ENCODE results near the gene SPRN.
"Not testable (repeated sequence)": the region's sequence is repeated elsewhere in the genome, so short reads cannot be mapped to it uniquely, and the experiment has no call there.

The SPRN gene

GRCh38 chr10:133456041-133456951 lies 31.9 kb upstream of the SPRN start:
- no peak for DNase-seq

DNA sequence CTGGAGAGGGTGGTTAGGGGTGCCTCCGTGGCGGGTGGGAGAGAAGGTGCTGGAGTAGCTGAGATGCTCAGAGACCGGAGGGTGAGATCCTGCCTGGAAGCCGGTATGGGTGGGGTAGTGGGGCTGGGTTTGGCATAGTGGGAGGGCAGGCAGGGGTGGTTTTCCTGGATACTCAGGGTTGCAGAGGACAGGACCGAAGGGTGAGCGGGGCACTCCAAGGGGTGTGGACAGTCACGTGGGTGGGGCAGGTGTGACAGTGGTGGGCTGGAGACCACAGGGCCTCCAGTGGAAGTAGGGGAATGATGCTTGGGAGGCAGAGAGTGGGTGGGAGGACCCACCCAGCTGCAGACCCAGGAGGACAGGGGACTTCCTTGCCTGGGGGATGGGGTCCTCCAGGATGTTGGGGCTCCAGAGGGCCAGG lies 31.2 kb upstream of the SPRN start:
- no peak for DNase-seq

GRCh38 chr10:133455196-133455595 lies 30.8 kb upstream of the SPRN start:
- DNase-seq: no peak

DNA sequence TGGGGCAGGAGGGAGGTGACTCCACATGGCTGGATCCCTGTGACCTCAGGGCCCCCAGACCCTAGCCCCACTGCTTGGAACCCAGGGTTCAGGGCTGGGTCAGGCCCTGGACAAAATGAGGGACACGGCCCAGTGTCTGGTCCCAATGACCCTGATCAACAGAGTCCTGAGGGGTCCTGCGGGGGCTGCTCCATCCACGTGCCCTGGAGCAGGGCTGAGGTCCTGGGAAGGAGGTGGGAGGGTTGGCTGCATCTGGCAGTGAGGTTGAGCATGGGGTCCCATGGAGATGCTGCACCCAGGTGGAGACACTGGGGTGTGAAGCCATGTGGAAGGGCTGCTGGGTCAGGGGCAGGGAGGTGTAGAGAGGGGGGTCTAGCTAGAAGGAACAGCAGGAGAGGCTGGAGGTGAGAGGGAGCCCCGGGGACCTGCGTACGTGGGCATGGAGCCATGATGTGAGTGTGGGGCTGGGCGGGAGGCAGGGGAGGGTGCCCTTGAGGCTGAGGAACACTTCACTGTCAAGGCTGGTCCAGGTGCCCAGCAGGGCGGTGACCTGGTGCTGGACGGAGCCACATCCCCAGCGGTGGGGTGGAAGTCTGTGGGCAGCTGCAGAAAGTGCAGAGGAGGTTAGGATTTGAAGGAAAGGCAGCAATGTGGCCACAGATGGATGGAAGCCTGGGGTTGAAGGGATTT lies 29.9 kb upstream of the SPRN start:
- DNase-seq: no peak

DNA sequence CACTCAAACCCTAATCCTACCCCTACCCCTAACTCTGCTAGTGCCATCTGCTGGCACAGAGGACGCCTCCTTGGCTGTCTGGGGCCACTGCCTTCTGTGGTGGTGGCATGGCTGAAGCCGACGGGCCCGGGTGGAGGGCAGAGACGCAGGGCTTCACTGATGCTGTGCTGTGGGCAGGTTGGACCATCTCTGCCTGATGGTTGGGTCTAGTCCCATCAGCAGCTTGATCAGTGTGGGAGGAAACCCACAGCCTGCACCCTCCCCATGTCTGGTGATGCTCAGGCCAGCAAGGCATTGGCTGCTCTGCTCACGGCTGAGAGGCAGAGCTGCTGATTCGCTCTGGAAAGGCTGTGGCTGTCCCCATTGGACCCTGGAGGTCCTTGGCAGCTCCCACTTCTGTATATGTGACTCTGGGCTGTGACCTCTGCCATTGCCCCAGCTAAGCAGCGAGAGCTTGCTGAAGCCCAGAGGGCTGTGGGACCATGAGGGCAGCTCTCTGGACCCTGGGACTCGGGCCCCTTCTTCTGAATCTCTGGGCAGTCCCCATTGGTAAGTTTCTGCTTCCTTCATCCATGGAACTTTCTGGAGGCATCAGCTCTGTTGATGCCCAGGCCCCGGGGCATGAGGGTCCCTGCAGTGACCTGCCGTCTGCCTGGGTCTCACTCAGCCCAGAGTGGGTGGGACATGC lies 29.2 kb upstream of the SPRN start, which contains the start of gene SCART1:
Gene SCART1, plus strand, starts transcription at position 430 of the 688 bp plus-strand sequence. Its CDS starts 53 bp downstream, at position 483.
- DNase-seq: no peak

DNA sequence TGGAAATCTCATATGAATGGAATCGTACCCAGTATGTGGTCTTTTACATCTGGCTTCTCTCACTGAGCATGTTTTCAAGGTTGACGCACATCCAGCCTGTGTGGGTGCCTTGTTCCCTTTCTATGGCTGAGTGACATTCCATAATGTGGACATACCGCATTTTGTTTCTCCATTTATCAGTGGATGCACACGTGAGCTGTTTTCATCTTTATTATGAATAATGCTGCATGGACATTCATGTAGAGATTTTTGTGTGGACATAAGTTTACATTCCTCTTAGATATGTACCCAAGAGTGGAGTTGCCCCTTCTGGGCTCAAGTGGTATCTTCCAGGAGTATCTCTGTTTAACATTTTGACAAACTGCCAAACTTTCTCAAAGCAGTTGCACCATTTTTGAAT lies 28.0 kb upstream of the SPRN start:
- no peak for DNase-seq

DNA sequence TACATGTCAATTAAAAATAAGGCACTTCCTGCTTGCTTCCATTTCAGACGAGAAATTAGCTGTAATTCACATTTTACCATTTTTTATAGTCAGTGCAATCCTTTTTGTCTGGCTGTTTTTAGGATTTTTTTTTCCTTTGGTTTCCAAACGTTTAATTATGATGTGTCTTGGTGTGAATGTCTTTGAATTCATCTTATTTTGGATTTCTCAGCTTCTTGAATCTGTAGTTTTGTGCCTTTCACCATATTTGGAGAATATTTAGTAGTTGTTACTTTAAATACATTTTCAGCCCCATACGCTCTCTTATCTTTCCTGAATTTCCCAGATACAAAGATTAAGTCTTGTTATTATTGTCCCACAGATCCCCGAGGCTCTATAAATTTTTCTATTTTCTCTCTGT lies 26.9 kb upstream of the SPRN start:
- DNase-seq: no peak

- DNase-seq: no peak
These were observed 23.7 kb upstream of the SPRN start for GRCh38 chr10:133448120-133448519.

DNA sequence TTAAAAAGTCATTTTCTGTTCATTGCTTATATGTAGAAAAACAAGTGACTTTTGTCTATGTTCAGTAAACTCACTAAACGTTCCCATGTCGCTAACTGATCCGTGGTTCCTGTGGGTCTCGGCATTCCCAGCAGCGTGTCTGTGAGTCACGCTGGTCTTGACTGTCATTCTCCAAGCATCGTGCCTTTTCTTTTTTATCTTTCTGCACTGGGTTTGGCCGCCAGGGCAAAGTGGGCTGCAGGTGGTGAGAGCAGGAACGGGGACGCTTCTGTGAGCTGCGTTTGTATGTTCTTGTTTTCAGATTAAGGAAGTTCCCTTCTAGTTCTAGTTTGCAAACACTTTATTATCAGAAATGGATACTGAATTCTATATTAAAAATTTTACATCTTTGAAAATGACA lies 22.6 kb upstream of the SPRN start:
- no peak for DNase-seq

- no peak for DNase-seq
These were observed 21.6 kb upstream of the SPRN start for GRCh38 chr10:133445751-133446708.

DNA sequence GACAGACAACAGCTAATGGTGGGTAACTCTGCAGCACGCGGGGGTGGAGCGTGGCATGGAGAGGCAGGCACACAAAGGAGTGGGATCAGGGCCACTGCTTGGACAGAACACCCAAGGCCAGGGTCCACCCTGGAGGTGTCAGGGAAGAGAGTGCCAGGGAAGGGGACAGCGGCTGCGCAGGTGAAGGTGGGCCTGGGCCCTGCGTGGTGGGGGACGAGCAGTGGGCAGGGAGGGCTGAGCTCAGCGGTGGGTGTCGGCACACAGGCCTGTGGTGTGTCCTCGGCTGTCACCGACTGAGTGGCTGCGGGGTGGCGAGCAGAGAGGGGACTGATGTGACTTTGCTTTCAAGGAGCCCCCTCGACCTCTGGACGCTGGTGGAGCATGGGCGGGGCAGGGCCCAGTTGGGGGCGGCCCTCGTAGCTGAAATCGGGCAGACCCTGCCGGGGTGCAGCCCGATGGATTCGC lies 20.9 kb upstream of the SPRN start:
- DNase-seq: no peak

DNA sequence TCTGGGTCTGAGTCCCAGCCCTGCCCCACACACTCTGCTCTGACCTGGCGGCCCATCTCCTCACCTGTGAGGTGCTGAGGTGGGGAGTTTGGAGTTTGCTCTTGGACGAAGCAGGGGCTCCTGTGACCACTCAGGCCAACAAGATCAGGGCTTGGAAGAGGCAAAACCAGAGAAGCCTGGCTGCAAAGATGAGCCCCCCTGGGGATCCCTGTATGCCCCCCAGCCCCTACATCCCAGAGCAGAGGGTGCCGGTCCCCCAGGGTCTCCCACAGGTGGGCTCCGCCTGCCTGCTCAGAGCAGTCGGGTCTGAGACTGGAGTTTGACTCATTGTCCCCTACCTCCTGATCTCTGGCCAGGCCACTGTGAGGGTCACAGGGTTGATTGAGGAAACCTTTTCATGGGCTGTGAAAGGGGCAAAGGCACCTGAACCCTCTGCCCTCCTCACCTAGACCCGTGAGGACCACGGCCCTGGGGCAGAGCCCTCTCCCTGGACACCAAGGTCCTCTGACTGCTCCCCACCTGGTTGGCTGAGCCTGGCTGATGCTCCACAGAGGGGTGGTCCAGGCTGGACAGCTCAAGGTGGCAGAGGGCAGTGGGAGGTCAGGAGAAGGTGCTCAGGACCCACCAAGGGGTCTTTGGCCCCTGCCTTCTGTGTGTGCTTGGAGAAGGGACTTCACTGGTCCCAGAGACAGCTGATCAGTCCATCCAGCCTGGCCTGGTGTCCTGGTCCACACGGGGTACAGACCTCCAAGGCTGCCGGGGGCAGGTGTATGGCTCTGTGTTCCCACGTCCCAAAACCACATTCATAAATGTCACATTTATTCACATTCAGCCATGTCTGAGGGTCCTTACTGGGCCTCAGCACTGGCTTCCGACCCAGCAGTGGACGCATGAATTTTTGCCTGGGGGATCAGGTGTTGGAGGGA lies 20.2 kb upstream of the SPRN start:
- DNase-seq: no peak

DNA sequence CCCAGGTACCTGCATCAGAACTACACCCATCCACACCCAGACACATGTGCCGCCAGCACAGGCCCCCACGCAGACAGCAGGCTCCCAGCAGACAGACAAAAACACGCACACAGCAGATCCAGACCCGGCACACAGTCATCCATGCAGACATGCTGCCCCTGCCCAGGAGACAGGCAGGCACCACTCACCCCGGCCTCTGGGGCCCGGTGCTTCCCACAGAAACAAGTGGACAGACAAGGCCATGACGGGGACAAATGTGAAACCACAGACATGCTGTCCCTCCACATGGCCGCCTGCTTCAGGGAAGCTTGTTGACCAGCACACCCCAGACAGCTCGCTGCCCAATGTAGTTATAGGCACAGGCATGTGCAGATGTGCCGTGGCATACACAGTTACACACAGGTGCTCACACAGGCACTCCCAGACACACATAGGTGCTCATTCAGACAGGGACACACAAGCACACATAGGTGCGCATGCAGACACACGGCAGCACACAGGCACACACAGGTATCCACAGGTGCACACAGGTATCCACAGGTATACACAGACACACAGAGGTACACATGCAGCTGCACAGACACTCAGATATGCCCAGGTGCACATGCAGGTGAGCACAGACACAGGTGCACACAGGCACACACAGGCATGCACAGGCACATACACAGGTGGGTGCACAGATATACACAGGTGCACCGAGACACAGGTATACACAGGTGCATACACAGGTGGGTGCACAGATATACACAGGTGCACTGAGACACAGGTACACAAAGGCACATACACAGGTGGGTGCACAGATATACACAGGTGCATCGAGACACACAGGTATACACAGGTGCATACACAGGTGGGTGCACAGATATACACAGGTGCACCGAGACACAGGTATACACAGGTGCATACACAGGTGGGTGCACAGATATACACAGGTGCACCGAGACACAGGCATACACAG lies 18.8 kb upstream of the SPRN start:
- DNase-seq: no peak

DNA sequence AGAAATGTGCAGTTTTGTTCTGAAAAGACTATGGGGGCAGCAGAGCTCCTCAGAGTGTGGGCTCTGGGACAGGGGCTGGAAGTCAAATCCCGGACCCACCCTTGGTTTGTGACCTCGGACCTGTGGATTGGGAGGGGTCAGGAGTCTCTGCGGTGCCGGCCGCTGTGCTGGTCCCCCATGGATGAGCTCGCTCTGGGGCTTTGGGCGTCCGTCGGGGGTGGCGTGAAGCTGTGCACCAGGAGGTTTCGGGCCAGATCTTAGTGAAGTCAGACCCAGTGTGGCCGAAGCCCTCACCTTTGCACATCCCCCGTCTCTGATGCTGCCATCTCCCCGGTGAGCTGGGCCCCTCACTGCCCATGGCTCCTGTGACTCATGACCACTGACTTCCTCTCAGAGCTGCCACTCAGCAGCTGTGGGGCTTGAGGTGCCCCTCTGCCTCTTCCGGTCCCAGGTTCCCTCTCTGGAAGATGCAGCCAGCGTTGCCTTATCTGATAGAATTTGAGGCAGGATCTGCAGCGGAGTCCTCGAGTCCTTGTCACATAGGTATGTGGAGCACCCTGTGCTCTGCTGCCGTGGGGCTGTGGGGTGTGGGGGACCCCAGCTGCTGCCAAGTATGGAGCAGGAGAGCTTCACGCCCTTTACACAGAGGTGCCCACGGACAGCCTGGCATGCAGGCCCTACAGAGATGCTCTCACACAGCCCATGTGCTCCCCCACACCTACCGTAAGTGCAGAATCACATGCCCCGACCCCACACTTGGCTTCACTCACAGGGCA lies 18.0 kb upstream of the SPRN start:
- no peak for DNase-seq

- DNase-seq: no peak
These were observed 17.4 kb upstream of the SPRN start for GRCh38 chr10:133441780-133442179.

- not testable (repeated sequence) for DNase-seq
These were observed 16.9 kb upstream of the SPRN start for GRCh38 chr10:133441356-133441755.

DNA sequence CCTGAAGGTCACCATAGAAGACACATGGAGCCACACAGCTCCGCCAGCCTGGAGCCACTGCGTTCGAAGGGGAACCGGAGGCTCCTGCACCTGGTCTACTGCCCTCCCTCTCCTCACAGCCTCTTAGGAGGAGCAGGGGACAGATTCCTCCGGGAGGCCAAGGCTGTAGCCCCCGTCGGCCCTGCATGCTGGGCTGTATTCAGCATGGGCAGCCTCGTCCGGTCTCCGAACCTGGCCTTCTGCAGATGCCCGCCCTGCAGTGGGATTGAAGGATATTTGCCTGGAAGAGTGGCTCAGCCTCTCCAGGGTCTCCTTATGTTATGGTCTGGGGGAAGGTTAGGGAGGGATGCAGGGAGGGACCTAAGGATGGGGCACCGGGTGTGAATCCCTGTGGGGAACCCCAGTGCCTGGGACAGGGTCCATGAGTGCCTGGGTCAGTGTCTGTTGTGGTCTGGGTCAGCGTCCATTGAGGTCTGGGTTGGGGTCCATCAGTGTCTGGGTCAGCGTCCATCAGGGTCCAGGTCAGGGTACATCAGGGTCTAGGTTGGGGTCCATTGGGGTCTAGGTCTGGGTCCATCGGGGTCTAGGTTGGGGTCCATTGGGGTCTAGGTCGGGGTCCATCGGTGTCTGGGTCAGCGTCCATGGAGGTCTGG lies 16.3 kb upstream of the SPRN start:
- DNase-seq: no peak

Data from fibroblast of skin of scalp (primary cell).